ENCODE results near the gene DNMT3B. TPM values are rescaled to one million over a fixed set of nuclear protein-coding genes. Genes with fewer than 3 reads are reported as not detected.
A peak's percentile ranks its signal among the peaks of the same experiment; 100 is the strongest.

Gene DNMT3B
- total and polyA plus RNA-seq, 2 experiments from 2014 or later: 711 to 2,222 TPM

DNA sequence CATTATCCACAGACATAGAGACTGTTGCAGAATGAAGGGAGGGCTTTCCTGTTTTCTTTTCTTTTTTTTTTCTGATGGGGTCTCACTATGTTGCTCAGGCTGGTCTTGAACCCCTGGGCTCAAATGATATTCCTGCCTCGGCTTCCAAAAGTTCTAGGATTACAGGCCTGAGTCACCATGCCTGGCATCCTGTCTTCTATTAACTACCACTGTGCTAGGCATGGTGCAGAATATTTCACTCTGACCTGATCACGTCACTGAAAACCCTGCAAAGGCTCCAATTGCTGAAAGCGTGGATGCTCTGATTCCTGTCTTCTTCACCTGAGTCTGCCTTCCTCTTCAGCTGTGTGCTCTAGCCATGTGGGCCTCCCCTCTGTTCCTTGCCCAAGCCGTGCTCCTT, 8.5 kb upstream of the DNMT3B start (continued):
- TF ChIP-seq, protein P1, sequence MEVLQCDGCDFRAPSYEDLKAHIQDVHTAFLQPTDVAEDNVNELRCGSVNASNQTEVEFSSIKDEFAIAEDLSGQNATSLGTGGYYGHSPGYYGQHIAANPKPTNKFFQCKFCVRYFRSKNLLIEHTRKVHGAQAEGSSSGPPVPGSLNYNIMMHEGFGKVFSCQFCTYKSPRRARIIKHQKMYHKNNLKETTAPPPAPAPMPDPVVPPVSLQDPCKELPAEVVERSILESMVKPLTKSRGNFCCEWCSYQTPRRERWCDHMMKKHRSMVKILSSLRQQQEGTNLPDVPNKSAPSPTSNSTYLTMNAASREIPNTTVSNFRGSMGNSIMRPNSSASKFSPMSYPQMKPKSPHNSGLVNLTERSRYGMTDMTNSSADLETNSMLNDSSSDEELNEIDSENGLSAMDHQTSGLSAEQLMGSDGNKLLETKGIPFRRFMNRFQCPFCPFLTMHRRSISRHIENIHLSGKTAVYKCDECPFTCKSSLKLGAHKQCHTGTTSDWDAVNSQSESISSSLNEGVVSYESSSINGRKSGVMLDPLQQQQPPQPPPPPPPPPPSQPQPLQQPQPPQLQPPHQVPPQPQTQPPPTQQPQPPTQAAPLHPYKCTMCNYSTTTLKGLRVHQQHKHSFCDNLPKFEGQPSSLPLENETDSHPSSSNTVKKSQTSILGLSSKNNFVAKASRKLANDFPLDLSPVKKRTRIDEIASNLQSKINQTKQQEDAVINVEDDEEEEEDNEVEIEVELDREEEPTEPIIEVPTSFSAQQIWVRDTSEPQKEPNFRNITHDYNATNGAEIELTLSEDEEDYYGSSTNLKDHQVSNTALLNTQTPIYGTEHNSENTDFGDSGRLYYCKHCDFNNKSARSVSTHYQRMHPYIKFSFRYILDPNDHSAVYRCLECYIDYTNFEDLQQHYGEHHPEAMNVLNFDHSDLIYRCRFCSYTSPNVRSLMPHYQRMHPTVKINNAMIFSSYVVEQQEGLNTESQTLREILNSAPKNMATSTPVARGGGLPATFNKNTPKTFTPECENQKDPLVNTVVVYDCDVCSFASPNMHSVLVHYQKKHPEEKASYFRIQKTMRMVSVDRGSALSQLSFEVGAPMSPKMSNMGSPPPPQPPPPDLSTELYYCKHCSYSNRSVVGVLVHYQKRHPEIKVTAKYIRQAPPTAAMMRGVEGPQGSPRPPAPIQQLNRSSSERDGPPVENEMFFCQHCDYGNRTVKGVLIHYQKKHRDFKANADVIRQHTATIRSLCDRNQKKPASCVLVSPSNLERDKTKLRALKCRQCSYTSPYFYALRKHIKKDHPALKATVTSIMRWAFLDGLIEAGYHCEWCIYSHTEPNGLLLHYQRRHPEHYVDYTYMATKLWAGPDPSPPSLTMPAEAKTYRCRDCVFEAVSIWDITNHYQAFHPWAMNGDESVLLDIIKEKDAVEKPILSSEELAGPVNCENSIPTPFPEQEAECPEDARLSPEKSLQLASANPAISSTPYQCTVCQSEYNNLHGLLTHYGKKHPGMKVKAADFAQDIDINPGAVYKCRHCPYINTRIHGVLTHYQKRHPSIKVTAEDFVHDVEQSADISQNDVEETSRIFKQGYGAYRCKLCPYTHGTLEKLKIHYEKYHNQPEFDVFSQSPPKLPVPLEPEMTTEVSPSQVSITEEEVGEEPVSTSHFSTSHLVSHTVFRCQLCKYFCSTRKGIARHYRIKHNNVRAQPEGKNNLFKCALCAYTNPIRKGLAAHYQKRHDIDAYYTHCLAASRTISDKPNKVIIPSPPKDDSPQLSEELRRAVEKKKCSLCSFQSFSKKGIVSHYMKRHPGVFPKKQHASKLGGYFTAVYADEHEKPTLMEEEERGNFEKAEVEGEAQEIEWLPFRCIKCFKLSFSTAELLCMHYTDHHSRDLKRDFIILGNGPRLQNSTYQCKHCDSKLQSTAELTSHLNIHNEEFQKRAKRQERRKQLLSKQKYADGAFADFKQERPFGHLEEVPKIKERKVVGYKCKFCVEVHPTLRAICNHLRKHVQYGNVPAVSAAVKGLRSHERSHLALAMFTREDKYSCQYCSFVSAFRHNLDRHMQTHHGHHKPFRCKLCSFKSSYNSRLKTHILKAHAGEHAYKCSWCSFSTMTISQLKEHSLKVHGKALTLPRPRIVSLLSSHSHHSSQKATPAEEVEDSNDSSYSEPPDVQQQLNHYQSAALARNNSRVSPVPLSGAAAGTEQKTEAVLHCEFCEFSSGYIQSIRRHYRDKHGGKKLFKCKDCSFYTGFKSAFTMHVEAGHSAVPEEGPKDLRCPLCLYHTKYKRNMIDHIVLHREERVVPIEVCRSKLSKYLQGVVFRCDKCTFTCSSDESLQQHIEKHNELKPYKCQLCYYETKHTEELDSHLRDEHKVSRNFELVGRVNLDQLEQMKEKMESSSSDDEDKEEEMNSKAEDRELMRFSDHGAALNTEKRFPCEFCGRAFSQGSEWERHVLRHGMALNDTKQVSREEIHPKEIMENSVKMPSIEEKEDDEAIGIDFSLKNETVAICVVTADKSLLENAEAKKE (CRISPR knock-in tag; IDR thresholded peaks at IDR 0.05): no peak
- TF ChIP-seq POLR2AphosphoS5 (IDR thresholded peaks at IDR 0.05; ENCODE audit: low read depth) (no peak), ZNF114 (CRISPR knock-in tag; IDR thresholded peaks at IDR 0.05) (no peak), CREB1 (CRISPR knock-in tag; IDR thresholded peaks at IDR 0.05; ENCODE audit: low read depth) (no peak), EZH2phosphoT487 (IDR thresholded peaks at IDR 0.05; ENCODE audit: unreplicated experiment) (no peak)
- TF ChIP-seq, protein P2, sequence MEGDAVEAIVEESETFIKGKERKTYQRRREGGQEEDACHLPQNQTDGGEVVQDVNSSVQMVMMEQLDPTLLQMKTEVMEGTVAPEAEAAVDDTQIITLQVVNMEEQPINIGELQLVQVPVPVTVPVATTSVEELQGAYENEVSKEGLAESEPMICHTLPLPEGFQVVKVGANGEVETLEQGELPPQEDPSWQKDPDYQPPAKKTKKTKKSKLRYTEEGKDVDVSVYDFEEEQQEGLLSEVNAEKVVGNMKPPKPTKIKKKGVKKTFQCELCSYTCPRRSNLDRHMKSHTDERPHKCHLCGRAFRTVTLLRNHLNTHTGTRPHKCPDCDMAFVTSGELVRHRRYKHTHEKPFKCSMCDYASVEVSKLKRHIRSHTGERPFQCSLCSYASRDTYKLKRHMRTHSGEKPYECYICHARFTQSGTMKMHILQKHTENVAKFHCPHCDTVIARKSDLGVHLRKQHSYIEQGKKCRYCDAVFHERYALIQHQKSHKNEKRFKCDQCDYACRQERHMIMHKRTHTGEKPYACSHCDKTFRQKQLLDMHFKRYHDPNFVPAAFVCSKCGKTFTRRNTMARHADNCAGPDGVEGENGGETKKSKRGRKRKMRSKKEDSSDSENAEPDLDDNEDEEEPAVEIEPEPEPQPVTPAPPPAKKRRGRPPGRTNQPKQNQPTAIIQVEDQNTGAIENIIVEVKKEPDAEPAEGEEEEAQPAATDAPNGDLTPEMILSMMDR (conservative IDR thresholded peaks at IDR 0.05; ENCODE audit: low read depth in 2 of 2): no peak

DNA sequence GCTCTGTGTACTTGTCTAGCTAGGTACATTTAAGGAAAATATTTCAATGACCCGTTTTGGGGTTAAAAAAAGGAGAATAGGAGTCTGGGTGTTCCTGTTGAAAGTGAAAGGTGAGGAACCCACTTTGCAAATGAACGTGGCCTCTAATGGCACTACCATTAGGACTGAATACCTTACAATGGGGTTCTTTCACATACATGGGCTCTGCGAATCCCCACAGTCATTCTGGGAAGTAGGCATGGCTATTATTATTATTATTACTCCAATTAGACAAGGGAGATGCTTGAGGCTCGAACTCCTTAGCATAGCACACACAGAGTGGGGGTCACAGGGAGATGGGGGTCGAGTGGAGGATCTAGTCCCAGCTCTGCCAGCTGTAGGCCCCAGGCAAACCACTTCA, 6.0 kb upstream of the DNMT3B start:
- H3F3A ChIP-seq (replicated peaks; ENCODE audit: low read depth): peaks cover 12% of the 10 kb centered on the region
- peaks cover 79% of the 10 kb centered on the region for H3K4me1 ChIP-seq (ENCODE audit: insufficient read depth)
- no peaks in the 10 kb centered on the region for H3K36me3 ChIP-seq (ENCODE audit: insufficient read depth)
- H3K9me2 ChIP-seq (ENCODE audit: insufficient read depth): no peaks in the 10 kb centered on the region
- H3K27ac Mint-ChIP-seq: peak overlapping the region; percentile 93
- peak overlapping the region; percentile 64 for H3K4me2 ChIP-seq
- no peaks in the 10 kb centered on the region for H3K27me3 ChIP-seq (ENCODE audit: insufficient read depth)
- H2AFZ ChIP-seq: no peak overlapping the region
- peak overlapping the region; percentile 93 for H3K27ac ChIP-seq (ENCODE audit: low read depth)
- H3K4me3 Mint-ChIP-seq: peak overlapping the region; percentile 23; the same call in 1 of the 3 replicates
- TF ChIP-seq NANOG (IDR thresholded peaks at IDR 0.05; ENCODE audit: borderline replicate concordance) (peak; percentile 98), ZNF331 (CRISPR knock-in tag; IDR thresholded peaks at IDR 0.05; ENCODE audit: low read depth) (no peak), POLR2AphosphoS5 (IDR thresholded peaks at IDR 0.05; ENCODE audit: low read depth) (0 out of 2 replicates have a peak, but pooled peaks have one; percentile 32)
- no peaks in the 10 kb centered on the region; the same call in 2 of the 3 replicates for H3K36me3 Mint-ChIP-seq (ENCODE audit: low read depth)
- peaks cover 63% of the 10 kb centered on the region for H3K79me2 ChIP-seq (replicated peaks; ENCODE audit: insufficient read depth)
- H4K20me1 ChIP-seq (replicated peaks; ENCODE audit: insufficient read depth): no peaks in the 10 kb centered on the region
- no peaks in the 10 kb centered on the region; the same call in 1 of the 3 replicates for H3K9me3 Mint-ChIP-seq
- peak overlapping the region; percentile 30; the same call in 1 of the 2 replicates for H3K4me3 ChIP-seq
- H3K4me1 Mint-ChIP-seq: peaks cover 55% of the 10 kb centered on the region
- DNase-seq (ENCODE audit: low spot score) (peak; percentile 59), ATAC-seq (peak; percentile 5; the same call in 2 of the 3 replicates)
- peaks cover 10% of the 10 kb centered on the region for H3K27me3 Mint-ChIP-seq (ENCODE audit: insufficient read depth, low read depth, poor library complexity)

Measured in GM23338 (cell line).